ENCODE data around the gene MGA.

DNA sequence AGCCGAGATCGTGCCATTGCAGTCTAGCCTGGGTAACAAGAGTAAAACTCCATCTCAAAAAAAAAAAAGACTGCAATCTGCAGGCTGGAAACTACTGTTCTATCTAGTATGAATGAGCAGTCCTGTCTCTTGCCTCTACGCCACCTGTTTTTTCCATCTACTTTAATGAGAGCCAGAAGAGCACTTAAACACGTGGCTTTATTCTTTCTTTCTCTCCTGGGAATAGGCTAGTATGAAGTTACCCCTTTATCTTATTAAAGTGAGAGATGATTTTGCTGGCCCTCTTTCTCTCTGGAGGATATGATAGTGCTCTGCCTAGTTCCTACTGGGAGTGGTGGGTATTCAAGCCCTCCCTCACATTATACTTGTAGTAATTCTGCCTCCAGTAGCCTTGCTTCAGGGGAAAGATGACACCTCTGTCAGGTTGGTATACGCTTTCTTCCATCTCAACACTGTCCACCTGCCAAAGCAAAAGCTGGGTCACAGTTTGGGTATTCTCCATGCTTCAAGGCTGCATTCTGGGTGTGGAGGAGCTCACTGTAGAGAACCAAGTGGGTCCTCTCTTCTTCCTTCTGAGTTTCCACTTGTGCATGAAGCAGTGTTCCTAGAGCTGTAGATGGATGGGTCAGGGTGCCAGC is 131.9 kb downstream of the MGA start:
- TF ChIP-seq, protein P1, sequence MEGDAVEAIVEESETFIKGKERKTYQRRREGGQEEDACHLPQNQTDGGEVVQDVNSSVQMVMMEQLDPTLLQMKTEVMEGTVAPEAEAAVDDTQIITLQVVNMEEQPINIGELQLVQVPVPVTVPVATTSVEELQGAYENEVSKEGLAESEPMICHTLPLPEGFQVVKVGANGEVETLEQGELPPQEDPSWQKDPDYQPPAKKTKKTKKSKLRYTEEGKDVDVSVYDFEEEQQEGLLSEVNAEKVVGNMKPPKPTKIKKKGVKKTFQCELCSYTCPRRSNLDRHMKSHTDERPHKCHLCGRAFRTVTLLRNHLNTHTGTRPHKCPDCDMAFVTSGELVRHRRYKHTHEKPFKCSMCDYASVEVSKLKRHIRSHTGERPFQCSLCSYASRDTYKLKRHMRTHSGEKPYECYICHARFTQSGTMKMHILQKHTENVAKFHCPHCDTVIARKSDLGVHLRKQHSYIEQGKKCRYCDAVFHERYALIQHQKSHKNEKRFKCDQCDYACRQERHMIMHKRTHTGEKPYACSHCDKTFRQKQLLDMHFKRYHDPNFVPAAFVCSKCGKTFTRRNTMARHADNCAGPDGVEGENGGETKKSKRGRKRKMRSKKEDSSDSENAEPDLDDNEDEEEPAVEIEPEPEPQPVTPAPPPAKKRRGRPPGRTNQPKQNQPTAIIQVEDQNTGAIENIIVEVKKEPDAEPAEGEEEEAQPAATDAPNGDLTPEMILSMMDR (IDR thresholded peaks at IDR 0.05; ENCODE audit: insufficient read depth, low read length, poor library complexity, severe bottlenecking) = no peak
- no peak for TF ChIP-seq EZH2phosphoT487 (conservative IDR thresholded peaks at IDR 0.05; ENCODE audit: low read length)

All from SU-DHL-6 (cell line).